HepG2 (cell line): ENCODE measurements around the gene EIF5B. TPM values are rescaled to one million over a fixed set of nuclear protein-coding genes. Genes with fewer than 3 reads are reported as not detected.

Experiments
- ATAC-seq: fragments of 200-7000 bp; cut with Tn5 transposase; 3 replicates; pipeline ENCODE4 v1.9.1; 2020; ENCODE audit warnings: mild to moderate bottlenecking, moderate library complexity
- BruUV-seq: library from RNA; stranded (reverse); fragments of 400-500 nt; replicated peaks from 2 replicates; lab custom pipeline; 2021; lab: Mats Ljungman, UMichigan
- CTCF ChIA-PET: fragments of 300-600 bp; formaldehyde crosslinking; extraction: SDS; loops from one replicate; lab custom pipeline; 2021; ENCODE audit warnings: low total read pairs, inconsistent platforms, low intra/inter-chr PET ratio; lab: Yijun Ruan, JAX
- POLR2A ChIA-PET: fragments of 350-600 bp; sonication (Branson Sonifier 250); formaldehyde crosslinking; loops from one replicate; lab custom pipeline; 2020; ENCODE audit warnings: antibody characterized with exemption, inconsistent platforms; lab: Yijun Ruan, JAX
- DNase-seq: peaks from one replicate; pipeline ENCODE4 v3.0.0-alpha.2; 2015; ENCODE audit warnings: low spot score
- FAIRE-seq: peaks from 3 replicates; lab custom pipeline; 2011; peaks lifted over from hg19 to GRCh38; lab: Jason Lieb, UNC
- H2AFZ ChIP-seq: one replicate; pipeline ENCODE4 v1.6.1; 2011; ENCODE audit warnings: low read length, inconsistent platforms
- H3K27ac ChIP-seq: fragments of 300-600 bp; 3 replicates; pipeline ENCODE4 v1.8.0; 2011; ENCODE audit warnings: mixed run types, mild to moderate bottlenecking, mixed read lengths, low read length, inconsistent platforms; ENCODE audit not compliant: insufficient read depth; ENCODE audit errors: extremely low read length
- H3K27me3 ChIP-seq, 2 experiments: fragments of 200-600 bp in 1 of 2; 2 replicates in 1 of 2; 3 replicates in 1 of 2; pipeline versions ENCODE4 v1.6.0 to v1.8.0; 2011; ENCODE audit warnings: low read length in 2 of 2, mild to moderate bottlenecking in 2 of 2, moderate library complexity in 2 of 2, inconsistent platforms in 1 of 2; ENCODE audit not compliant: insufficient read depth in 2 of 2, control insufficient read depth in 1 of 2
- H3K36me3 ChIP-seq, 2 experiments: fragments of 200-600 bp in 1 of 2; replicated peaks in 1 of 2; 2 replicates in 1 of 2; 3 replicates in 1 of 2; pipeline versions ENCODE4 v1.5.1 to v1.8.0; 2011; ENCODE audit warnings: low read length in 2 of 2, inconsistent platforms in 1 of 2; ENCODE audit not compliant: insufficient read depth in 2 of 2, control insufficient read depth in 1 of 2
- H3K4me1 ChIP-seq: 2 replicates; pipeline ENCODE4 v1.5.1; 2012; ENCODE audit warnings: low read length, inconsistent platforms; ENCODE audit not compliant: insufficient read depth
- H3K4me2 ChIP-seq: 2 replicates; pipeline ENCODE4 v1.6.0; 2011; ENCODE audit warnings: low read depth, low read length, inconsistent platforms
- H3K4me3 ChIP-seq, 3 experiments: fragments of 200-600 bp in 1 of 3; sonication (generic), shearing (Covaris generic) in 1 of 3; replicated peaks in 1 of 3; 2 replicates each; pipeline ENCODE4 v1.5.1; 2011 to 2016; ENCODE audit warnings: low read length in 3 of 3, inconsistent platforms in 2 of 3, low read depth in 2 of 3, mild to moderate bottlenecking in 2 of 3, control low read depth in 1 of 3, mixed read lengths in 1 of 3; ENCODE audit not compliant: insufficient read depth in 1 of 3
- H3K79me2 ChIP-seq: one replicate; pipeline ENCODE4 v1.6.1; 2011; ENCODE audit warnings: low read length, inconsistent platforms; ENCODE audit not compliant: insufficient read depth
- H3K9ac ChIP-seq: 2 replicates; pipeline ENCODE4 v1.6.0; 2011; ENCODE audit warnings: mild to moderate bottlenecking, low read depth, low read length, inconsistent platforms; ENCODE audit not compliant: insufficient read depth
- H3K9me3 ChIP-seq: 2 replicates; pipeline ENCODE4 v1.5.1; 2012; ENCODE audit warnings: mild to moderate bottlenecking, low read length
- H4K20me1 ChIP-seq: 2 replicates; pipeline ENCODE4 v1.6.0; 2011; ENCODE audit warnings: inconsistent platforms, mild to moderate bottlenecking, low read length, moderate library complexity; ENCODE audit not compliant: insufficient read depth
- ARID4A ChIP-seq: sonication (generic); formaldehyde crosslinking; IDR thresholded peaks from 2 replicates; pipeline ENCODE4 v1.5.0; 2020; ENCODE audit warnings: mild to moderate bottlenecking, missing genetic modification reagents, borderline replicate concordance
- DNMT3B ChIP-seq: conservative IDR thresholded peaks from 2 replicates; pipeline ENCODE4 v1.6.1; 2016; ENCODE audit warnings: missing biosample characterization, control low read depth
- HOXA9 ChIP-seq: sonication (generic); formaldehyde crosslinking; IDR thresholded peaks from 2 replicates; pipeline ENCODE4 v1.8.1; 2022; ENCODE audit warnings: missing genetic modification reagents, mild to moderate bottlenecking, moderate library complexity, borderline replicate concordance
- KMT2A ChIP-seq: sonication (generic); formaldehyde crosslinking; IDR thresholded peaks from 2 replicates; pipeline ENCODE4 v1.4.0; 2020; ENCODE audit warnings: missing genetic modification reagents
- MEIS1 ChIP-seq: sonication (generic); formaldehyde crosslinking; IDR thresholded peaks from 2 replicates; pipeline ENCODE4 v1.9.0; 2021; ENCODE audit warnings: mild to moderate bottlenecking, missing genetic modification reagents, moderate library complexity, borderline replicate concordance
- MZF1 ChIP-seq: sonication (generic); formaldehyde crosslinking; IDR thresholded peaks from 2 replicates; pipeline ENCODE4 v1.8.1; 2023; ENCODE audit warnings: mild to moderate bottlenecking, missing genetic modification reagents, borderline replicate concordance
- POLR2A ChIP-seq, 2 experiments: IDR thresholded peaks; 2 replicates each; pipeline ENCODE4 v1.6.1; 2011; ENCODE audit warnings: low read depth in 2 of 2, low read length in 2 of 2, mild to moderate bottlenecking in 1 of 2, moderate library complexity in 1 of 2; ENCODE audit not compliant: insufficient read depth in 1 of 2
- POLR2AphosphoS2 ChIP-seq: IDR thresholded peaks from 2 replicates; pipeline ENCODE4 v1.6.1; 2011; ENCODE audit warnings: low read depth, low read length, improper control_type of control experiment
- POLR2G ChIP-seq: fragments of 200-400 bp; formaldehyde crosslinking; IDR thresholded peaks from 2 replicates; pipeline ENCODE4 v1.6.1; 2018; ENCODE audit warnings: mild to moderate bottlenecking, low read depth, low read length, moderate library complexity
- RBM22 ChIP-seq: fragments of 200-400 bp; formaldehyde crosslinking; optimal IDR thresholded peaks from 2 replicates; pipeline ENCODE3; 2017; ENCODE audit warnings: mild to moderate bottlenecking, low read length, moderate library complexity
- SALL1 ChIP-seq: sonication (generic); formaldehyde crosslinking; IDR thresholded peaks from 2 replicates; pipeline ENCODE4 v1.8.0; 2022; ENCODE audit warnings: mild to moderate bottlenecking, missing genetic modification reagents
- ZNF382 ChIP-seq: sonication (generic); formaldehyde crosslinking; IDR thresholded peaks from 2 replicates; pipeline ENCODE4 v1.5.0; 2020; ENCODE audit warnings: missing genetic modification reagents, mild to moderate bottlenecking, borderline replicate concordance
- ZNF740 ChIP-seq: sonication (generic); formaldehyde crosslinking; IDR thresholded peaks from 2 replicates; pipeline ENCODE4 v1.4.0; 2020; ENCODE audit warnings: missing genetic modification reagents
- ZNF878 ChIP-seq: sonication (generic); formaldehyde crosslinking; IDR thresholded peaks from 2 replicates; pipeline ENCODE4 v1.8.1; 2023; ENCODE audit warnings: mild to moderate bottlenecking, missing genetic modification reagents, moderate library complexity
- WGBS: methylation state at CpG from one replicate; pipeline ENCODE4 v1.1.6; 2017; ENCODE audit warnings: low lambda C conversion rate; 5-methylcytosine and 5-hydroxymethylcytosine counted together
- in situ Hi-C: cut with HindIII; loops from 2 replicates; pipeline ENCODE4 v1.10.0; 2017; ENCODE audit warnings: low pct_unique_long_range_greater_than_20kb; ENCODE audit not compliant: extremely low pct_ligation_motif_present
- intact Hi-C: fragments of 100-400 bp; cut with micrococcal nuclease; formaldehyde crosslinking; loops from one replicate; pipeline ENCODE4 v1.10.0; 2022; ENCODE audit not compliant: unreplicated experiment
- polyA plus RNA-seq, 8 experiments: library from polyadenylated mRNA; depleted of rRNA in 3 of 8; stranded (reverse) in 7 of 8; unstranded in 1 of 8; fragments of >200 nt; fragmentation: Illumina TruSeq in 4 of 8; extraction: Trizol in 4 of 8; gene quantifications; 2 replicates each; pipeline versions ENCODE4 v1.2.1 to v1.2.3, GENCODE V29; 2011 to 2016; ENCODE audit warnings: low read depth in 4 of 8, missing spikeins in 1 of 8, mixed read lengths in 1 of 8; ENCODE audit not compliant: insufficient read depth in 1 of 8
- total RNA-seq, 5 experiments: library from RNA; depleted of rRNA; stranded (reverse); fragments of >200 nt; fragmentation: Illumina TruSeq; extraction: Trizol; gene quantifications; 2 replicates each; pipeline ENCODE4 v1.2.3, GENCODE V29; 2016; ENCODE audit warnings: low read depth in 1 of 5

Gene EIF5B
- total and polyA plus RNA-seq, 2 of the 13 experiments (the other 11 are each of a cell fraction or from before 2014, with no cell fraction given) = 8.8 to 32.1 TPM

- TF ChIP-seq POLR2G (0 out of 2 replicates have a peak, but pooled peaks have one; percentile 19), HOXA9 (CRISPR knock-in tag) (no peak), RBM22 (peak; percentile 77), SALL1 (CRISPR knock-in tag) (no peak), POLR2A (IDR thresholded peaks at IDR 0.05; ENCODE audit: insufficient read depth in 1 of 2, low read depth in 2 of 2, low read length in 2 of 2) (no peak), MEIS1 (CRISPR knock-in tag) (no peak), DNMT3B (no peak), KMT2A (CRISPR knock-in tag) (no peak)
- Histone ChIP-seq H2AFZ (no peak overlapping the region), H3K9ac (no peak overlapping the region), H3K27me3 (no peaks in the 10 kb centered on the region), H3K9me3 (no peaks in the 10 kb centered on the region), H3K4me2 (no peak overlapping the region), H3K36me3 (peaks cover 25 to 78% of the 10 kb centered on the region in 2 experiments), H3K4me1 (peaks cover 30% of the 10 kb centered on the region), H3K27ac (no peak overlapping the region), H3K79me2 (no peaks in the 10 kb centered on the region), H4K20me1 (no peaks in the 10 kb centered on the region), H3K4me3 (no peak overlapping the region)
- intact Hi-C loops (no loop called here), in situ Hi-C loops (no loop called here)
- POLR2A ChIA-PET = interaction anchor here (4.0 kb wide), 1 partner anchor 65 kb away, joined by 24 read pairs; the partner anchor contains the start of genes EIF5B and TXNDC9
- FAIRE-seq (no peak), DNase-seq (no peak), ATAC-seq (no peak)
- BruUV-seq = no TSS peak
- 95% methylated on average over 4 of the region's 4 CpGs for WGBS
- CTCF ChIA-PET = no interaction called here
These were observed 64.7 kb downstream of the EIF5B start for GRCh38 chr2:99401841-99402240.

GRCh38 chr2:99403084-99403483 lies 65.9 kb downstream of the EIF5B start:
- H3K4me2 ChIP-seq = no peak overlapping the region
- in situ Hi-C loops = no loop called here
- no peaks in the 10 kb centered on the region for H3K9me3 ChIP-seq
- no peak overlapping the region for H3K9ac ChIP-seq
- ChIA-PET POLR2A (interaction anchor here (1.0 to 4.0 kb wide), 3 partner anchors 9 to 223 kb away, joined by 3 to 24 read pairs (median 5); partner anchors contain the start of genes EIF5B, MITD1, MRPL30 and TXNDC9), CTCF (no interaction called here)
- H3K4me1 ChIP-seq = peaks cover 30% of the 10 kb centered on the region
- peak; percentile 33 for ATAC-seq
- no peaks in the 10 kb centered on the region for H4K20me1 ChIP-seq
- H2AFZ ChIP-seq = no peak overlapping the region
- 0 out of 2 replicates have a peak, but pooled peaks have one; percentile 13 for TF ChIP-seq ZNF382 (CRISPR knock-in tag)
- TF ChIP-seq MZF1 (CRISPR knock-in tag) = no peak
- TF ChIP-seq ARID4A = 0 out of 2 replicates have a peak, but pooled peaks have one; percentile 8
- peak; percentile 77; the same call in 1 of the 2 replicates for TF ChIP-seq POLR2AphosphoS2
- no peak for TF ChIP-seq ZNF740 (CRISPR knock-in tag)
- TF ChIP-seq ZNF878 (CRISPR knock-in tag) = peak; percentile 44; the same call in 1 of the 2 replicates
- TF ChIP-seq RBM22 = peak; percentile 43
- H3K27me3 ChIP-seq = no peaks in the 10 kb centered on the region
- no peak for FAIRE-seq
- no peaks in the 10 kb centered on the region for H3K79me2 ChIP-seq
- H3K27ac ChIP-seq = peak overlapping the region; percentile 70
- no peak overlapping the region for H3K4me3 ChIP-seq
- no TSS peak for BruUV-seq
- intact Hi-C loops = loop anchor here (1.0 kb wide), 2 partner anchors 66 to 222 kb away; partner anchors contain the start of genes EIF5B, MITD1 and MRPL30
- peak; percentile 23 for DNase-seq
- peaks cover 21 to 68% of the 10 kb centered on the region in 2 experiments for H3K36me3 ChIP-seq
